ENCODE measurements around the gene PLIN3.
"Not testable (repeated sequence)": the region's sequence is repeated elsewhere in the genome, so short reads cannot be mapped to it uniquely, and the experiment has no call there.

PLIN3 gene

GRCh38 chr19:4800591-4801081 lies 66.8 kb downstream of the PLIN3 start:
- H3K36me3 ChIP-seq (ENCODE audit: control insufficient read depth, insufficient read depth, low read length): no peaks in the 10 kb centered on the region
- no peaks in the 10 kb centered on the region for H3K9me3 ChIP-seq (ENCODE audit: control insufficient read depth, insufficient read depth, low read length)
- H3K4me3 ChIP-seq (ENCODE audit: low read depth, low read length): no peak overlapping the region
- H3K9ac ChIP-seq (ENCODE audit: low read depth, low read length): no peak overlapping the region
- no peaks in the 10 kb centered on the region for H3K4me1 ChIP-seq (ENCODE audit: control insufficient read depth, insufficient read depth, low read length)
- H3K27me3 ChIP-seq (ENCODE audit: control insufficient read depth, insufficient read depth, low read length): no peaks in the 10 kb centered on the region

- Histone ChIP-seq H3K27me3 (ENCODE audit: control insufficient read depth, insufficient read depth, low read length) (no peaks in the 10 kb centered on the region), H3K4me3 (ENCODE audit: low read depth, low read length) (no peak overlapping the region), H3K4me1 (ENCODE audit: control insufficient read depth, insufficient read depth, low read length) (no peaks in the 10 kb centered on the region), H3K9me3 (ENCODE audit: control insufficient read depth, insufficient read depth, low read length) (no peaks in the 10 kb centered on the region), H3K36me3 (ENCODE audit: control insufficient read depth, insufficient read depth, low read length) (peaks cover 14% of the 10 kb centered on the region), H3K9ac (ENCODE audit: low read depth, low read length) (no peak overlapping the region)
Observed at GRCh38 chr19:4795400-4795799, 72.1 kb downstream of the PLIN3 start.

- H3K9me3 ChIP-seq (ENCODE audit: control insufficient read depth, insufficient read depth, low read length): no peaks in the 10 kb centered on the region
- H3K27me3 ChIP-seq (ENCODE audit: control insufficient read depth, insufficient read depth, low read length): no peaks in the 10 kb centered on the region
- no peak overlapping the region for H3K4me3 ChIP-seq (ENCODE audit: low read depth, low read length)
- peaks cover 14% of the 10 kb centered on the region for H3K36me3 ChIP-seq (ENCODE audit: control insufficient read depth, insufficient read depth, low read length)
- no peaks in the 10 kb centered on the region for H3K4me1 ChIP-seq (ENCODE audit: control insufficient read depth, insufficient read depth, low read length)
- no peak overlapping the region for H3K9ac ChIP-seq (ENCODE audit: low read depth, low read length)
Observed at GRCh38 chr19:4794971-4795370, 72.5 kb downstream of the PLIN3 start.

GRCh38 chr19:4793278-4793677 lies 74.2 kb downstream of the PLIN3 start:
- H3K9me3 ChIP-seq (ENCODE audit: control insufficient read depth, insufficient read depth, low read length); H3K9ac ChIP-seq (ENCODE audit: low read depth, low read length); H3K27me3 ChIP-seq (ENCODE audit: control insufficient read depth, insufficient read depth, low read length); H3K4me1 ChIP-seq (ENCODE audit: control insufficient read depth, insufficient read depth, low read length); H3K4me3 ChIP-seq (ENCODE audit: low read depth, low read length): not testable (repeated sequence)
- H3K36me3 ChIP-seq (ENCODE audit: control insufficient read depth, insufficient read depth, low read length): peaks cover 14% of the 10 kb centered on the region

- H3K4me1 ChIP-seq (ENCODE audit: control insufficient read depth, insufficient read depth, low read length); H3K9me3 ChIP-seq (ENCODE audit: control insufficient read depth, insufficient read depth, low read length); H3K9ac ChIP-seq (ENCODE audit: low read depth, low read length); H3K27me3 ChIP-seq (ENCODE audit: control insufficient read depth, insufficient read depth, low read length): not testable (repeated sequence)
- Histone ChIP-seq H3K36me3 (ENCODE audit: control insufficient read depth, insufficient read depth, low read length) (peaks cover 14% of the 10 kb centered on the region), H3K4me3 (ENCODE audit: low read depth, low read length) (peak overlapping the region; percentile 73)
Observed at GRCh38 chr19:4792866-4793195, 74.6 kb downstream of the PLIN3 start.

GRCh38 chr19:4792019-4792865 lies 75.2 kb downstream of the PLIN3 start:
- not testable (repeated sequence) for H3K4me1 ChIP-seq (ENCODE audit: control insufficient read depth, insufficient read depth, low read length)

GRCh38 chr19:4791183-4792018 lies 76.1 kb downstream of the PLIN3 start, which contains the start of gene FEM1A:
FEM1A (plus strand) TSS chr19:4791734; CDS start chr19:4791855, 121 bp downstream.
- no peaks in the 10 kb centered on the region for H3K4me1 ChIP-seq (ENCODE audit: control insufficient read depth, insufficient read depth, low read length)

More at GRCh38 chr19:4792019-4792865, 75.2 kb downstream of the PLIN3 start:
- Histone ChIP-seq H3K4me3 (ENCODE audit: low read depth, low read length) (peak overlapping the region; percentile 73), H3K36me3 (ENCODE audit: control insufficient read depth, insufficient read depth, low read length) (peaks cover 14% of the 10 kb centered on the region), H3K9ac (ENCODE audit: low read depth, low read length) (peak overlapping the region; percentile 93)
- not testable (repeated sequence) for H3K9me3 ChIP-seq (ENCODE audit: control insufficient read depth, insufficient read depth, low read length); H3K27me3 ChIP-seq (ENCODE audit: control insufficient read depth, insufficient read depth, low read length)

More at GRCh38 chr19:4791183-4792018, 76.1 kb downstream of the PLIN3 start, which contains the start of gene FEM1A:
- Histone ChIP-seq H3K36me3 (ENCODE audit: control insufficient read depth, insufficient read depth, low read length) (peaks cover 14% of the 10 kb centered on the region), H3K9ac (ENCODE audit: low read depth, low read length) (peak within 1 kb of the TSS; percentile 93), H3K4me3 (ENCODE audit: low read depth, low read length) (peak within 1 kb of the TSS; percentile 73), H3K27me3 (ENCODE audit: control insufficient read depth, insufficient read depth, low read length) (no peaks in the 10 kb centered on the region), H3K9me3 (ENCODE audit: control insufficient read depth, insufficient read depth, low read length) (no peaks in the 10 kb centered on the region)
